CD8-positive, alpha-beta memory T cell (primary cell): ENCODE results near the gene TMEM9. TPM values are rescaled to one million over a fixed set of nuclear protein-coding genes. Genes with fewer than 3 reads are reported as not detected.

ENCODE experiments used
- CTCF ChIA-PET: fragments of 350-600 bp; sonication (Branson Sonifier 250); formaldehyde crosslinking; loops from one replicate; lab custom pipeline; 2021; ENCODE audit warnings: antibody characterized with exemption; lab: Charles Lee
- POLR2A ChIA-PET: fragments of 350-600 bp; sonication (Branson Sonifier 250); formaldehyde crosslinking; loops from one replicate; lab custom pipeline; 2021; ENCODE audit warnings: antibody characterized with exemption; lab: Charles Lee
- DNase-seq, 5 donors: peaks; one replicate each; pipeline versions ENCODE4 v3.0.0 to v3.0.0-alpha.2; 2020 to 2022; ENCODE audit warnings: mixed read lengths in 1 of 5
- H3K27ac ChIP-seq: one replicate; pipeline ENCODE4 v1.7.0; 2013; ENCODE audit warnings: low read depth, mild to moderate bottlenecking, low read length, moderate library complexity
- H3K27me3 ChIP-seq: 2 replicates; pipeline ENCODE4 v1.7.0; 2013; ENCODE audit warnings: low read length, mild to moderate bottlenecking; ENCODE audit not compliant: insufficient read depth, poor library complexity, severe bottlenecking
- H3K36me3 ChIP-seq: 2 replicates; pipeline ENCODE4 v1.7.0; 2013; ENCODE audit warnings: mild to moderate bottlenecking, low read length, moderate library complexity; ENCODE audit not compliant: insufficient read depth
- H3K4me1 ChIP-seq: 2 replicates; pipeline ENCODE4 v1.7.0; 2013; ENCODE audit warnings: mild to moderate bottlenecking, low read length, moderate library complexity; ENCODE audit not compliant: insufficient read depth
- H3K4me3 ChIP-seq: 2 replicates; pipeline ENCODE4 v1.7.0; 2013; ENCODE audit warnings: mild to moderate bottlenecking, low read length
- H3K9me3 ChIP-seq: 2 replicates; pipeline ENCODE4 v1.7.0; 2013; ENCODE audit warnings: mild to moderate bottlenecking, low read length
- H3K27ac Mint-ChIP-seq, 8 donors: one replicate each; pipeline ENCODE4 v1.8.0; 2020 to 2021; ENCODE audit warnings: mixed read lengths in 8 of 8, mild to moderate bottlenecking in 6 of 8, inconsistent platforms in 3 of 8, moderate library complexity in 3 of 8
- H3K27me3 Mint-ChIP-seq, 2 donors: one replicate each; pipeline ENCODE4 v1.8.0; 2020 to 2021; ENCODE audit warnings: mixed read lengths in 2 of 2, mild to moderate bottlenecking in 1 of 2, moderate library complexity in 1 of 2
- H3K36me3 Mint-ChIP-seq, 3 donors: one replicate each; pipeline ENCODE4 v1.8.0; 2020 to 2021; ENCODE audit warnings: mixed read lengths in 3 of 3, inconsistent platforms in 1 of 3, mild to moderate bottlenecking in 1 of 3
- H3K4me1 Mint-ChIP-seq, 3 donors: one replicate each; pipeline ENCODE4 v1.8.0; 2020 to 2021; ENCODE audit warnings: mixed read lengths in 3 of 3, inconsistent platforms in 1 of 3, mild to moderate bottlenecking in 1 of 3
- H3K4me3 Mint-ChIP-seq, 7 donors: one replicate each; pipeline ENCODE4 v1.8.0; 2020 to 2021; ENCODE audit warnings: mixed read lengths in 7 of 7, mild to moderate bottlenecking in 6 of 7, moderate library complexity in 4 of 7, inconsistent platforms in 2 of 7
- H3K9me3 Mint-ChIP-seq, 5 donors: one replicate each; pipeline ENCODE4 v1.8.0; 2020 to 2022; ENCODE audit warnings: mixed read lengths in 5 of 5, mild to moderate bottlenecking in 3 of 5, moderate library complexity in 2 of 5, inconsistent platforms in 1 of 5
- polyA plus RNA-seq: library from polyadenylated mRNA; unstranded; fragments of 300-500 nt; fragmentation: Illumina TruSeq; gene quantifications from one replicate; pipeline ENCODE4 v1.2.3, GENCODE V29; 2021
- total RNA-seq, 2 experiments: library from RNA; stranded (reverse); gene quantifications; one replicate each; pipeline ENCODE4 v1.2.3, GENCODE V29; 2021

Gene TMEM9
- total and polyA plus RNA-seq, 3 experiments from 2014 or later = 16.3 to 32.8 (median 17.1) TPM

DNA sequence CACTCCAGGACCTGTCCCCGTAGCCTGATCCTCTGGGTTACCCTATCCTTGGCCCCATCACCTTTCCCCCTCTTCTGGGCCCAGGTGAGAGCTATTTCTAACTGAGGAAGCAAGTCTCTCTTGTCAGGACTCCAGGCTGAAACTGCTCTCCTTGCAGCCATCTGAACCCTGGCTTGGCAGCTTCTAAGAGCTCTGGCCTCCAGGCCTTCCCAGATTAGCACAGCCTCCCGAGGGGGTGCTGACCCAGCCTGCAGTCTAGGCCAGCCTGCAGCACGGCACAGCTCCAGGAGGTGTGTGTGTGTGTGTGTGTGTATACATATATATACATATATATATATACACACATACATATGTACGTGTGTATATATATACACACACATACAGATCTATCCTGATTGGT lies 59.4 kb downstream of the TMEM9 start:
- Mint-ChIP-seq H3K4me3 (no peak overlapping the region), H3K36me3 (no peaks in the 10 kb centered on the region), H3K27ac (peak overlapping the region in 1 of 8 donors; percentile 61), H3K9me3 (no peaks in the 10 kb centered on the region), H3K27me3 (peaks cover 8 to 9% of the 10 kb centered on the region in 2 donors), H3K4me1 (no peaks in the 10 kb centered on the region)
- H3K36me3 ChIP-seq = no peaks in the 10 kb centered on the region
- DNase-seq = no peak
- POLR2A ChIA-PET = no interaction called here
- no peak overlapping the region for H3K4me3 ChIP-seq
- H3K4me1 ChIP-seq = no peaks in the 10 kb centered on the region
- H3K9me3 ChIP-seq = no peaks in the 10 kb centered on the region
- H3K27ac ChIP-seq = no peak overlapping the region
- H3K27me3 ChIP-seq = no peaks in the 10 kb centered on the region
- CTCF ChIA-PET = no interaction called here

DNA sequence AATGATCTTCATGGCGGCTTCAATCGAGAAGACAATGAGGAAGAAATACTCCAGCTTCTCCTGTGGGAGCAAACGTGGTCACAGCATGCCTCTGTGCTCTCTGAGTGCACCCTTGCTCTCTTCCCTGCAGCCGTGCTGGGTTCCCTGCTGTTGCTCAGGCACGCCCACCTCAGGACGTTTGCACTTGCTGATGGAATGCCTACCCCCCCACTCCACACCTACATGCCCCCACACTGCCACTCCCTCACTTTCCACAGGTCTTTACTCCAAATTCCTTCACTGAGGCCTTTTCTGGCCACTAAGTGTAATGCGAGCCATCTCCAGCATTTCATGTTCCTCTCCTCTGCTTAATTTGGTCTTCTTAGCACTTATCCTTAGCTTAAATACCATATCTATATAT lies 60.3 kb downstream of the TMEM9 start:
- no peaks in the 10 kb centered on the region for H3K36me3 Mint-ChIP-seq
- H3K27ac Mint-ChIP-seq = no peak overlapping the region
- Histone ChIP-seq H3K4me1 (no peaks in the 10 kb centered on the region), H3K27ac (no peak overlapping the region), H3K9me3 (no peaks in the 10 kb centered on the region), H3K4me3 (no peak overlapping the region), H3K36me3 (no peaks in the 10 kb centered on the region), H3K27me3 (no peaks in the 10 kb centered on the region)
- H3K4me1 Mint-ChIP-seq = no peaks in the 10 kb centered on the region
- ChIA-PET POLR2A (no interaction called here), CTCF (no interaction called here)
- no peak for DNase-seq
- H3K9me3 Mint-ChIP-seq = no peaks in the 10 kb centered on the region
- H3K4me3 Mint-ChIP-seq = no peak overlapping the region
- H3K27me3 Mint-ChIP-seq = peaks cover 9 to 13% of the 10 kb centered on the region in 2 donors

DNA sequence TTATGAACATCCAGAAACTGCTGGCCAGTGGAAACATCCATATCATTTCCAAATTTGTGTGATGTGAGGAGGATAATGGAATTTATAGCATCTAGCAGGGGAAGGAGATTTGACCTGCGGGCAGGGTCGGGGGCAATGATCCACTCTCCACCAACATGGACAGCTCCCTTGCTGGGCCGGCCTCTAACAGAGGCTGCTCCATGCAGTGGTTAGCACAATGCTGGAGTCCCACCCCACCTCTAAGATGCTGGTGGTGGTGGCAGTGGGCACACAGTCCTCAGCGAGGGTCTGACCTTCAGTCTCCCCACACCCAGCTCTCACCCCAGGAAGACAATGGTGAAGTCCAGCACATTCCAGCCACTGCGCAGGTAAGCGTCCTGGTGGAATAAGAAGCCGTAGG lies 60.7 kb downstream of the TMEM9 start:
- Mint-ChIP-seq H3K27me3 (peaks cover 9 to 14% of the 10 kb centered on the region in 2 donors), H3K4me3 (no peak overlapping the region), H3K4me1 (no peaks in the 10 kb centered on the region), H3K9me3 (no peaks in the 10 kb centered on the region), H3K36me3 (no peaks in the 10 kb centered on the region), H3K27ac (no peak overlapping the region)
- no peak for DNase-seq
- Histone ChIP-seq H3K27me3 (no peaks in the 10 kb centered on the region), H3K4me3 (no peak overlapping the region), H3K9me3 (no peaks in the 10 kb centered on the region), H3K4me1 (no peaks in the 10 kb centered on the region), H3K27ac (no peak overlapping the region), H3K36me3 (no peaks in the 10 kb centered on the region)
- ChIA-PET CTCF (no interaction called here), POLR2A (no interaction called here)

DNA sequence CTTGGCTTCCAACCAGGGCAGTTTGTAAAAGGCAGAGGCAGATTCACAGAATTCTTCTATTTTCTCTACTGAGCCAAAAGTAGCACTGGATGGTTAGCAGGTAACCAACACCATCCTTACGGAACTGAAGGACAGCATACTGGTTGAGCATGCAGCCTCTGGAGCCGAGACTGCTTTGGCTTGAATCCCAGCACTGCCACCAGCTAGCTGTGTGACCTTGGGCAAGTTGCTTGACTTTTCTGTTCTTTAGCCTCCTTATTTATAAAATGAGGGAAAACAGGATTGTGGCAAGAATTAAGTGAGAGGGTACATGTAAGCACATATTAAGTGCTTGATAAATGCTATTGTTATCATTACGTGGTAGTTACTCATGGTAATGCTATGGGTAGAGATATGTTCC lies 61.5 kb downstream of the TMEM9 start:
- peak overlapping the region in 1 of 8 donors; percentile 30 for H3K27ac Mint-ChIP-seq
- POLR2A ChIA-PET = no interaction called here
- no peaks in the 10 kb centered on the region for H3K4me1 Mint-ChIP-seq
- H3K27me3 Mint-ChIP-seq = peaks cover 9 to 22% of the 10 kb centered on the region in 2 donors
- no peak for DNase-seq
- Histone ChIP-seq H3K27ac (no peak overlapping the region), H3K9me3 (no peaks in the 10 kb centered on the region), H3K36me3 (no peaks in the 10 kb centered on the region), H3K4me3 (no peak overlapping the region), H3K27me3 (no peaks in the 10 kb centered on the region), H3K4me1 (no peaks in the 10 kb centered on the region)
- CTCF ChIA-PET = no interaction called here
- H3K9me3 Mint-ChIP-seq = no peaks in the 10 kb centered on the region
- no peaks in the 10 kb centered on the region for H3K36me3 Mint-ChIP-seq
- H3K4me3 Mint-ChIP-seq = no peak overlapping the region

DNA sequence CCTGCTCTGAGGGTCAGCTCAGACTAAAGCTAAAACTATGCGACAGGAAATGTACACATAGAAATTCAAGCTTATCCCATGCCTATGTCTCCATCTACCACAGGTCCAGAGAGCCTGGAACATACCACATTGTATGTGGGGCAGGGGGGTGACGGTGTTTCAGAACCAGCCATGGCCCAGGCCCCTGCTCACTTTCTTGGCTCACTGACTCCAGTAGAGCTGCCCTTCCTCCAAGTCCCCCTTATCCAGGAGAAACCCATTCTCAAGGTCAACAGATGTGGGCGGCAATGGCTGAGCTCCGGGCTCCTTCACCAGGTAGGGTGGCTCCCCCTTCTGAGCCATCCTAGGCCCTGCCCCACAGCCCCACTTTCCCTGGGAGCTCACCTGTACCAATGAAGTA lies 63.0 kb downstream of the TMEM9 start:
- no peaks in the 10 kb centered on the region for H3K36me3 Mint-ChIP-seq
- no peaks in the 10 kb centered on the region for H3K4me1 Mint-ChIP-seq
- no peak overlapping the region for H3K27ac Mint-ChIP-seq
- peaks cover 8 to 25% of the 10 kb centered on the region in 2 donors for H3K27me3 Mint-ChIP-seq
- no peak for DNase-seq
- Histone ChIP-seq H3K36me3 (no peaks in the 10 kb centered on the region), H3K27ac (no peak overlapping the region), H3K4me1 (no peaks in the 10 kb centered on the region), H3K27me3 (no peaks in the 10 kb centered on the region), H3K9me3 (no peaks in the 10 kb centered on the region), H3K4me3 (no peak overlapping the region)
- POLR2A ChIA-PET = no interaction called here
- no peaks in the 10 kb centered on the region for H3K9me3 Mint-ChIP-seq
- no peak overlapping the region for H3K4me3 Mint-ChIP-seq
- CTCF ChIA-PET = no interaction called here

DNA sequence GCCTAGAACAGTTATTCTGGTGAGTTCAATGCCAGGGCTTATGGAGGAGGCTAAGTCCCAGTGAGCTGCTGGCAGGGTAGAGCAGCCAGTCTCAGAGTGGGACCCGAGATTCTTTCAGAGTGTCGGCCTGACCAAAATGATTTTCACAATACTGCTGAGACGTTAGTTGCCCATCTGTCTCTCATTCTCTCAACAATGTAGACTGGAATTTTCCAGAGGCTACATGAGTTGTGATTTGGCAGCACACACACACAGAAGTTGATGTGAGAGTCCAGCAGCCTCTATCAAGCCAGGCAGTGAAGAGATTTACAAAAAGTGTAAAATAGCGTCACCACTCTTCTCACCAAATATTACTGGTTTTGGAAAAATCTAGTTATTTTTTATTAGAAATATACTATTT lies 63.7 kb downstream of the TMEM9 start:
- Mint-ChIP-seq H3K27ac (no peak overlapping the region), H3K36me3 (no peaks in the 10 kb centered on the region), H3K9me3 (no peaks in the 10 kb centered on the region), H3K27me3 (peaks cover 8 to 27% of the 10 kb centered on the region in 2 donors), H3K4me1 (no peaks in the 10 kb centered on the region), H3K4me3 (no peak overlapping the region)
- DNase-seq = no peak
- Histone ChIP-seq H3K9me3 (no peaks in the 10 kb centered on the region), H3K4me1 (no peaks in the 10 kb centered on the region), H3K4me3 (no peak overlapping the region), H3K36me3 (no peaks in the 10 kb centered on the region), H3K27me3 (peaks cover under 1% of the 10 kb centered on the region), H3K27ac (no peak overlapping the region)
- POLR2A ChIA-PET = no interaction called here
- CTCF ChIA-PET = no interaction called here

DNA sequence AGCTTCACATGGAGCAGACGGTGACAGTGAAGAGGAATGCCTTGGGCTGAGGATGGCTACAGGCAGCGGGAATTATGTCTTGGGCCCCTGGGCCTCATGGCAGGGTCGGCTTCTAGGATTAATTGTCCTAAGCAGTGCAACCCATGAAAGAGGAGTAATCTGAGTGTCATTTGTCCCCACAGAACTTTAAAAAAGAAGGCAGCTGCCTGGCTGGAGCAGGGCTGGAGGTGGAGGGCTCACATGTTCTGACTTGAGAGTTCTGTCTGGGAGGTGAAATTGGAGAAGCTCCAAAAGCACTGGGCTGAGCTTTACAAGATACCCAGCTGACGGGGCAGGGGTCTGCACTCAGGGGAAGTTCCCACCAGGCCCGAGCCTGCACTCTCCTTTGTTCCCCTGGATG lies 64.7 kb downstream of the TMEM9 start:
- Mint-ChIP-seq H3K4me1 (no peaks in the 10 kb centered on the region), H3K36me3 (no peaks in the 10 kb centered on the region), H3K27me3 (peaks cover 11 to 32% of the 10 kb centered on the region in 2 donors), H3K4me3 (no peak overlapping the region), H3K27ac (no peak overlapping the region), H3K9me3 (no peaks in the 10 kb centered on the region)
- ChIA-PET POLR2A (no interaction called here), CTCF (no interaction called here)
- Histone ChIP-seq H3K36me3 (no peaks in the 10 kb centered on the region), H3K9me3 (no peaks in the 10 kb centered on the region), H3K27me3 (peaks cover 4% of the 10 kb centered on the region), H3K4me1 (no peaks in the 10 kb centered on the region), H3K4me3 (no peak overlapping the region), H3K27ac (no peak overlapping the region)
- DNase-seq = no peak

DNA sequence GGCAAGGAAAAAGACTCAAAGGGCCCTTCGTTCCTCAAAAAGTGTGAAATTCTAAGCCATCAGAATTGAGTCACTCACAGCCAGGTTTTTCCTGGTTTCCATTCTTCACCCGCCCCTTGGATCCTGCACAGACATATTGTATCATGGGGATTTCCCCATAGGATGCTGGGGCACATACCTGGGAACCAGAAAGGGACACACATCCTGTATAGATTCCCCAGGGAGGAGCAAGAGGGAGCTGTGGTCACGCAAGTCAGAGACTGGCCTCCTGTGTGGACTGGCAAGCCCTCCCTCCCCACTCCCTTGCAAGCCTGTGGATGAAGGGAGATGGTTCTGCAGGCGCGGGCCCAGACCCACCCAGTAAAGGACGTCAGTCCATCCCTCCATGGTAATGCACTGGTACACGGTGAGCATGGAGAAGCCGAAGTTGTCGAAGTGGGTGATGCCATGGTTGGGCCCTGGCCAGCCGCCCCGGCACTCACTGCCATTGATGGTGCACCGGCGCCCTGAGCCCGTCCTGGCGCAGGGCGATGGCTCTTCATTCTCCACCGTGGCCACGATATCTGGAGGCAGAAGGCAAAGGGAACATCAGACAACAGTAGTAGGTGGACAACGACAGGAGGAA lies 65.3 kb downstream of the TMEM9 start:
- no peak for DNase-seq
- ChIA-PET CTCF (no interaction called here), POLR2A (no interaction called here)
- no peaks in the 10 kb centered on the region for H3K9me3 ChIP-seq
- peaks cover 4% of the 10 kb centered on the region for H3K27me3 ChIP-seq
- no peaks in the 10 kb centered on the region for H3K9me3 Mint-ChIP-seq
- H3K36me3 Mint-ChIP-seq = no peaks in the 10 kb centered on the region
- H3K27me3 Mint-ChIP-seq = peaks cover 11 to 32% of the 10 kb centered on the region in 2 donors
- no peak overlapping the region for H3K27ac Mint-ChIP-seq
- no peak overlapping the region for H3K27ac ChIP-seq
- H3K4me1 Mint-ChIP-seq = no peaks in the 10 kb centered on the region
- no peaks in the 10 kb centered on the region for H3K36me3 ChIP-seq
- no peak overlapping the region for H3K4me3 ChIP-seq
- H3K4me3 Mint-ChIP-seq = no peak overlapping the region
- no peaks in the 10 kb centered on the region for H3K4me1 ChIP-seq
